ENCODE results near the gene POTEB2.
"Not testable (repeated sequence)": the region's sequence is repeated elsewhere in the genome, so short reads cannot be mapped to it uniquely, and the experiment has no call there.

The POTEB2 gene

GRCh38 chr15:20866214-20866613 is at the start of gene POTEB2:
POTEB2 (minus strand) TSS chr15:20866314; CDS start chr15:20866281, 33 bp downstream.
- not testable (repeated sequence) for H3K27ac ChIP-seq

DNA sequence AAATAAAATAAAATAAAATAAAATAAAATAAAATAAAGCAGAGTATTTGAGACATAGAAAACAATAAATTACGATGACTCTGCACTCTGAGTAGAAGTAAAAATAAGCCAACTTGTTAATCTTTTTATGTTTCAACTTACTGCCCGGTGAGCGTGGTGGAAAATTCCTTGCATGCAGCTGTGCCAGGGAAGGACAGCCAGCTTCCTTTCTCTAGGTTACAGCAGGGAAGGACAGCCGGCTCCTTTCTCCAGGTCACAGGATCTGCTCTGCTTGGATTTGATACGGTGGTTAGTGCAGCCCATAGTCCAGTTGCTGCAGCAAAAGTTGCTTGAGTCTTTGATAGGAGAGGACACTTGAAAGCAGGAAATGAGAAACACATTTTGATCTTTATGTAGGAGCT is 13.8 kb upstream of the POTEB2 start:
- not testable (repeated sequence) for H3K27ac ChIP-seq

DNA sequence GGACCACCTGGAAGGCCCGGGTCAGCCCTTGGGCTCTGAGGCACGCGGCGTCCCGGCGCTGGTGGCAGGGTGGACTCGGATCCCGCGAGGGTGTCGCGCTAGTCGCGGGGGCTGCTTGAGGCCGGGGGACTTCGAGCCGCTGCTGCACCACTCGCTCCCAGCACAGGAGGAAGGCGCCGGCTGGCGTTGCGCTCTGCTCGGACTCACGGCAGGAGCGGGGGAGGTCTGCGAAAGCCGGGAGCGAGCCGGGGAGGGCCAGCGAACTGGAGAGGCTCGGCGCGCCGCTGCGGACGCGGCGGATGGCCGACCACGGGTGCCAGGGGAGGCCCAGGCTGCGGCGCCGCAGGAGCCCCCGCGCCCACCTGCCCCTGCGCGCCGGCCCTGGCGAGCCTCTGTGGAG is 12.3 kb upstream of the POTEB2 start:
- not testable (repeated sequence) for H3K27ac ChIP-seq

GRCh38 chr15:20877819-20878218 is 11.7 kb upstream of the POTEB2 start:
- not testable (repeated sequence) for H3K27ac ChIP-seq
